Vagina (tissue), 2 donors: ENCODE measurements around the gene MEIKIN. TPM values are rescaled to one million over a fixed set of nuclear protein-coding genes. Genes with fewer than 3 reads are reported as not detected.

ENCODE experiments used
- DNase-seq, 2 donors: peaks; one replicate each; pipeline ENCODE4 v3.0.0-alpha.2; 2017; ENCODE audit errors: extremely low spot score in 2 of 2
- H3K27ac ChIP-seq: fragments of 200-600 bp; sonication (generic); one replicate; pipeline ENCODE4 v1.5.1; 2019
- H3K27me3 ChIP-seq: fragments of 200-600 bp; sonication (generic); one replicate; pipeline ENCODE4 v1.5.1; 2019
- H3K36me3 ChIP-seq, 2 donors: fragments of 200-600 bp; sonication (generic); one replicate each; pipeline ENCODE4 v1.5.1; 2017 to 2019
- H3K4me1 ChIP-seq: fragments of 200-600 bp; sonication (generic); one replicate; pipeline ENCODE4 v1.5.1; 2019
- H3K4me3 ChIP-seq, 2 donors: fragments of 200-600 bp; sonication (generic); 1 replicate in 1 of 2; 2 replicates in 1 of 2; pipeline ENCODE4 v1.5.1; 2016 to 2019
- H3K9me3 ChIP-seq: fragments of 200-600 bp; sonication (generic); one replicate; pipeline ENCODE4 v1.5.1; 2019
- POLR2A ChIP-seq, 2 donors: fragments of 450-650 bp; IDR thresholded peaks; one replicate each; pipeline ENCODE4 v1.6.1; 2017; ENCODE audit warnings: antibody characterized with exemption in 2 of 2, mild to moderate bottlenecking in 2 of 2, moderate library complexity in 2 of 2
- POLR2AphosphoS5 ChIP-seq, 2 donors: sonication (generic); formaldehyde crosslinking; IDR thresholded peaks; one replicate each; pipeline ENCODE4 v1.9.0; 2017; ENCODE audit warnings: antibody characterized with exemption in 2 of 2, mild to moderate bottlenecking in 2 of 2, low read depth in 1 of 2; ENCODE audit not compliant: insufficient read depth in 1 of 2
- intact Hi-C: fragments of 100-400 bp; cut with DNase I; formaldehyde crosslinking; loops from one replicate; pipeline ENCODE4 v1.15.1; 2023
- total RNA-seq: library from RNA; depleted of rRNA; stranded (reverse); fragments of >200 nt; gene quantifications from one replicate; pipeline ENCODE4 v1.2.3, GENCODE V29; 2016
- TF ChIP-seq, protein P1 (sequence below), 3 experiments: fragments of 450-650 bp in 2 of 3; fragments of 200-600 bp in 1 of 3; sonication (generic) in 1 of 3; IDR thresholded peaks; one replicate each; pipeline ENCODE4 v1.5.1; 2017 to 2019; ENCODE audit warnings: antibody characterized with exemption in 3 of 3, mild to moderate bottlenecking in 2 of 3, moderate library complexity in 2 of 3

The MEIKIN gene
- total RNA-seq, 1 donor from 2014 or later = not detected

DNA sequence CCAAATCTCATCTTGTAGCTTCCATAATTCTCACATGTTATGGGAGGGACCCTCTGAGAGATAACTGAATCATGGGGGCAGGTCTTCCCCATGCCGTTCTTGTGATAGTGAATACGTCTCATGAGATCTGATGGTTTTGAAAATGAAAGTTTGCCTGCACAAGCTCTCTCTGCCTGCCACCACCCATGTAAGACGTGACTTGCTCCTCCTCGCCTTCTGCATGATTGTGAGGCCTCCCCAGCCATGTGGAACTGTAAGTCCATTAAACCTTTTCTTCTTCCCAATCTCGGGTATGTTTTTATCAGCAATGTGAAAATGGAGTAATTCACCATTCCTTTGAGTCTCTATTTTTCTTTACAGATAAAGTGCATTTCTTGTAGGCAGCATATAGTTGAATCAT lies 81.8 kb downstream of the MEIKIN start:
- Histone ChIP-seq H3K4me3 (no peak overlapping the region), H3K27me3 (no peaks in the 10 kb centered on the region), H3K4me1 (no peaks in the 10 kb centered on the region), H3K27ac (no peak overlapping the region), H3K36me3 (no peaks in the 10 kb centered on the region), H3K9me3 (peaks cover 10% of the 10 kb centered on the region)
- TF ChIP-seq POLR2A (IDR thresholded peaks at IDR 0.05) (no peak), POLR2AphosphoS5 (IDR thresholded peaks at IDR 0.05; ENCODE audit: insufficient read depth in 1 of 2, low read depth in 1 of 2) (no peak)
- TF ChIP-seq, protein P1, sequence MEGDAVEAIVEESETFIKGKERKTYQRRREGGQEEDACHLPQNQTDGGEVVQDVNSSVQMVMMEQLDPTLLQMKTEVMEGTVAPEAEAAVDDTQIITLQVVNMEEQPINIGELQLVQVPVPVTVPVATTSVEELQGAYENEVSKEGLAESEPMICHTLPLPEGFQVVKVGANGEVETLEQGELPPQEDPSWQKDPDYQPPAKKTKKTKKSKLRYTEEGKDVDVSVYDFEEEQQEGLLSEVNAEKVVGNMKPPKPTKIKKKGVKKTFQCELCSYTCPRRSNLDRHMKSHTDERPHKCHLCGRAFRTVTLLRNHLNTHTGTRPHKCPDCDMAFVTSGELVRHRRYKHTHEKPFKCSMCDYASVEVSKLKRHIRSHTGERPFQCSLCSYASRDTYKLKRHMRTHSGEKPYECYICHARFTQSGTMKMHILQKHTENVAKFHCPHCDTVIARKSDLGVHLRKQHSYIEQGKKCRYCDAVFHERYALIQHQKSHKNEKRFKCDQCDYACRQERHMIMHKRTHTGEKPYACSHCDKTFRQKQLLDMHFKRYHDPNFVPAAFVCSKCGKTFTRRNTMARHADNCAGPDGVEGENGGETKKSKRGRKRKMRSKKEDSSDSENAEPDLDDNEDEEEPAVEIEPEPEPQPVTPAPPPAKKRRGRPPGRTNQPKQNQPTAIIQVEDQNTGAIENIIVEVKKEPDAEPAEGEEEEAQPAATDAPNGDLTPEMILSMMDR (IDR thresholded peaks at IDR 0.05) = no peak
- intact Hi-C loops = no loop called here
- DNase-seq = no peak

DNA sequence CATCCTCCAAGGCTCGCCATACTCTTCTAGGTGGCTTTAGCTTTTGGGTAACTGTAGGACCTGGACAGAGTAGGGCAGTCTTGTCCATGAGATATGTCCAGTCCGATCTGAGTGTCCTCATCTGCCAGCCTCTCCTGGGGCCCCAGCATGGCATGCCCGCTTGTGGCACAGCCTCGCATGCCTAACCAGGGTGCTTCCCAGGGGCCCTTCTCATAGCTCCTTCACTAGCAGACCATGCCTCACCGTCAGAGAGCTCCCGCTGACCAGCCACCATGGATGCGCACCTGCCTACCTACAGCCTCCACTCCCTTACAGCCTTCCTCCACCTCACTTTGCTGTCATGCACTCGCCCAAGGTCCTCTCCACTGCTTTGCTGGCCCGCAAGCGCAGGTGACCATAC lies 88.1 kb downstream of the MEIKIN start:
- no peak for DNase-seq
- no peaks in the 10 kb centered on the region for H3K36me3 ChIP-seq
- no peaks in the 10 kb centered on the region for H3K9me3 ChIP-seq
- no peak overlapping the region for H3K4me3 ChIP-seq
- intact Hi-C loops = no loop called here
- TF ChIP-seq POLR2A (IDR thresholded peaks at IDR 0.05) (no peak), POLR2AphosphoS5 (IDR thresholded peaks at IDR 0.05; ENCODE audit: insufficient read depth in 1 of 2, low read depth in 1 of 2) (no peak)
- TF ChIP-seq, protein P1 (IDR thresholded peaks at IDR 0.05) = no peak
- H3K4me1 ChIP-seq = no peaks in the 10 kb centered on the region
- no peak overlapping the region for H3K27ac ChIP-seq
- H3K27me3 ChIP-seq = no peaks in the 10 kb centered on the region

DNA sequence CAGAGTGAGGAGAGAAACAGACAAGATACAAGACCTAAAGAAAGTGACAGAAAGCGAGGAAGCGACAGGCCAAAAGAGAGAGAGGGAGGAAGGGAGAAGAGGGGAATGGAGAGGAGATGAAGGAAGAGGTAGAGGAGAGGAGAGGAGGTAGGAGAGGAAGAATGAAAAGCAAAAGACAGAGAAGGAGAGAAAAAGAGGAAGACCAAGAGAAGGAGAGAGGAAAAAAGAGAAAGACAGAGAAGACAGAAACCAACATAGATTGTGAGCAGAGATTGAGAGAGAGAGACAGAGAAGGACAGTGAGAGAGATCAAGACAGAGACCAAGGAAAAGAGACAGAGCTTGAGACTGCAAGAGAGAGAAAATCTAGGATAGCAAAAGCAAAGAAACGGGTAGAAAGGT lies 90.0 kb downstream of the MEIKIN start:
- Histone ChIP-seq H3K9me3 (no peaks in the 10 kb centered on the region), H3K27ac (no peak overlapping the region), H3K27me3 (no peaks in the 10 kb centered on the region), H3K36me3 (no peaks in the 10 kb centered on the region), H3K4me3 (no peak overlapping the region), H3K4me1 (no peaks in the 10 kb centered on the region)
- no peak for DNase-seq
- intact Hi-C loops = no loop called here
- TF ChIP-seq POLR2A (IDR thresholded peaks at IDR 0.05) = no peak
- TF ChIP-seq, protein P1 (IDR thresholded peaks at IDR 0.05) = no peak

DNA sequence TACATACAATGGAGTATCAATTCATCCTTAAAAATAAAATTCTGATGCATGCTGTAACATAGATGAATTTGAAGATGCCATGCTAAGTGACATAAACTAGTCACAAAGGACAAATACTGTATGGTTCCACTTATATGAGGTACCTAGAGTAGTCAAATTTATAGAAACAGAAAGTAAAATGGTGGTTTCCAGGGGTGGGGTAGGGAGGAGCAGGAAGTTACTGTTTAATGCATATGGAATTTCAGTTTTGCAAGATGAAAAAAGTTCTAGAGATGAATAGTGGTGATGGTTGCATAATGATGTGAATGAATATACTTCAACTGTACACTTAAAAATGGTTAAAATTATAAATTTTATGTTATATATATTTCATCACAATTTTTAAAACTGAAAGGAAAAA lies 91.3 kb downstream of the MEIKIN start:
- H3K27ac ChIP-seq = no peak overlapping the region

DNA sequence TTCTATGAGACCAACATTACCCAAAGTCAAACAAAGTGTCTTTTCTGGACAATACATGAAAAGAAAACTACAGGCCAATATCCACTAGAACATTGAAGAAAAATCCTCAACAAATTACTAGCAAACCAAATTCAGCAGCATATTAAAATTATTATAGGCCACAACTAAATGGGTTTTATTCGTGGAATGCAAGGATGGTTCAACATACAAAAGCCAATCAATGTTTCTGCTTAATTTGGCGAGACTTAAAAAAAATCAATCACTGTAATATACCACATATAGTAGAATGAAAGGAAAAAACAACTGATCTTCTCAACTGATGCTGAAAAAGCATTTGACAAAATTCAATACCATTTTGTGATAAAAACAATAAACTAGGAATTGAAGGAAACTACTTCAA lies 96.8 kb downstream of the MEIKIN start:
- Histone ChIP-seq H3K27ac (no peak overlapping the region), H3K9me3 (peaks cover 7% of the 10 kb centered on the region), H3K27me3 (no peaks in the 10 kb centered on the region), H3K4me1 (no peaks in the 10 kb centered on the region), H3K36me3 (no peaks in the 10 kb centered on the region), H3K4me3 (no peak overlapping the region)
- no peak for DNase-seq
- intact Hi-C loops = no loop called here
- TF ChIP-seq POLR2A (IDR thresholded peaks at IDR 0.05) (no peak), POLR2AphosphoS5 (IDR thresholded peaks at IDR 0.05; ENCODE audit: insufficient read depth in 1 of 2, low read depth in 1 of 2) (no peak)
- TF ChIP-seq, protein P1 (IDR thresholded peaks at IDR 0.05) = no peak

More for the DNA sequence above, 91.3 kb downstream of the MEIKIN start:
- no peak overlapping the region for H3K4me3 ChIP-seq
- intact Hi-C loops = no loop called here
- no peak for DNase-seq
- TF ChIP-seq POLR2AphosphoS5 (IDR thresholded peaks at IDR 0.05; ENCODE audit: insufficient read depth in 1 of 2, low read depth in 1 of 2) (no peak), POLR2A (IDR thresholded peaks at IDR 0.05) (no peak)
- TF ChIP-seq, protein P1 (IDR thresholded peaks at IDR 0.05) = no peak
- no peaks in the 10 kb centered on the region for H3K9me3 ChIP-seq
- no peaks in the 10 kb centered on the region for H3K27me3 ChIP-seq
- no peaks in the 10 kb centered on the region for H3K4me1 ChIP-seq
- H3K36me3 ChIP-seq = no peaks in the 10 kb centered on the region
